Coronary artery (tissue), 2 donors: ENCODE measurements around the gene KIF26B.

ENCODE experiments used
- DNase-seq: peaks from one replicate; pipeline ENCODE4 v3.0.0-alpha.2; 2017; ENCODE audit warnings: low spot score
- H3K27ac ChIP-seq, 2 donors: fragments of 200-600 bp; sonication (generic); one replicate each; pipeline ENCODE4 v1.5.1; 2016 to 2019
- H3K4me3 ChIP-seq: fragments of 200-600 bp; sonication (generic); 2 replicates; pipeline ENCODE4 v1.5.1; 2016; ENCODE audit warnings: mild to moderate bottlenecking, moderate library complexity
- CTCF ChIP-seq: fragments of 200-600 bp; sonication (generic); IDR thresholded peaks from one replicate; pipeline ENCODE4 v1.5.1; 2019; ENCODE audit warnings: antibody characterized with exemption

The KIF26B gene

GRCh38 chr1:245235156-245235555, 80.4 kb downstream of the KIF26B start:
- no peak overlapping the region for H3K4me3 ChIP-seq
- H3K27ac ChIP-seq = no peak overlapping the region
- no peak for TF ChIP-seq CTCF
- no peak for DNase-seq

GRCh38 chr1:245240648-245241165, 85.9 kb downstream of the KIF26B start:
- TF ChIP-seq CTCF = no peak
- DNase-seq = no peak
- H3K27ac ChIP-seq = no peak overlapping the region
- no peak overlapping the region for H3K4me3 ChIP-seq

GRCh38 chr1:245241526-245242130, 86.8 kb downstream of the KIF26B start:
- TF ChIP-seq CTCF = no peak
- no peak overlapping the region for H3K27ac ChIP-seq
- DNase-seq = no peak
- no peak overlapping the region for H3K4me3 ChIP-seq

- DNase-seq = no peak
These were observed 88.2 kb downstream of the KIF26B start for GRCh38 chr1:245242989-245243388.

GRCh38 chr1:245245021-245245667, 90.4 kb downstream of the KIF26B start:
- H3K27ac ChIP-seq = no peak overlapping the region
- no peak overlapping the region for H3K4me3 ChIP-seq
- DNase-seq = no peak
- no peak for TF ChIP-seq CTCF

More at GRCh38 chr1:245242989-245243388, 88.2 kb downstream of the KIF26B start:
- no peak overlapping the region for H3K27ac ChIP-seq
- TF ChIP-seq CTCF = no peak
- no peak overlapping the region for H3K4me3 ChIP-seq

- Histone ChIP-seq H3K4me3 (no peak overlapping the region), H3K27ac (no peak overlapping the region)
- no peak for TF ChIP-seq CTCF
- DNase-seq = no peak
These were observed 91.6 kb downstream of the KIF26B start for GRCh38 chr1:245246433-245246832.

- TF ChIP-seq CTCF = no peak
These were observed 92.6 kb downstream of the KIF26B start for GRCh38 chr1:245247356-245247755.

More at GRCh38 chr1:245247356-245247755, 92.6 kb downstream of the KIF26B start:
- no peak overlapping the region for H3K27ac ChIP-seq
- no peak overlapping the region for H3K4me3 ChIP-seq
- no peak for DNase-seq
